CD14-positive monocyte (primary cell): ENCODE data around the gene PRDM11. TPM values are rescaled to one million over a fixed set of nuclear protein-coding genes. Genes with fewer than 3 reads are reported as not detected.

Experiments
- DNase-seq, 3 donors: peaks; one replicate each; pipeline ENCODE4 v3.0.0-alpha.2; 2011 to 2022
- H2AFZ ChIP-seq: 2 replicates; pipeline ENCODE4 v1.6.0; 2012; ENCODE audit warnings: mild to moderate bottlenecking, low read depth, low read length, inconsistent platforms; ENCODE audit not compliant: insufficient read depth, poor library complexity, severe bottlenecking
- H3K27ac ChIP-seq, 2 donors: 1 replicate in 1 of 2; 2 replicates in 1 of 2; pipeline ENCODE4 v1.5.1; 2012 to 2013; ENCODE audit warnings: low read length in 2 of 2, control low read depth in 1 of 2, inconsistent platforms in 1 of 2, low read depth in 1 of 2, mild to moderate bottlenecking in 1 of 2
- H3K27me3 ChIP-seq, 2 donors: one replicate each; pipeline versions ENCODE4 v1.6.0 to v1.6.1; 2011 to 2013; ENCODE audit warnings: low read length in 2 of 2; ENCODE audit not compliant: control insufficient read depth in 2 of 2, insufficient read depth in 2 of 2
- H3K36me3 ChIP-seq, 2 donors: replicated peaks in 1 of 2; 1 replicate in 1 of 2; 2 replicates in 1 of 2; pipeline versions ENCODE4 v1.5.1 to v1.6.1; 2012 to 2013; ENCODE audit warnings: low read length in 2 of 2, control low read depth in 1 of 2, inconsistent platforms in 1 of 2, mild to moderate bottlenecking in 1 of 2; ENCODE audit not compliant: insufficient read depth in 2 of 2, control insufficient read depth in 1 of 2
- H3K4me1 ChIP-seq, 2 donors: 1 replicate in 1 of 2; 2 replicates in 1 of 2; pipeline versions ENCODE4 v1.5.1 to v1.6.1; 2012 to 2013; ENCODE audit warnings: low read length in 2 of 2, control low read depth in 1 of 2, inconsistent platforms in 1 of 2, mild to moderate bottlenecking in 1 of 2, moderate library complexity in 1 of 2; ENCODE audit not compliant: insufficient read depth in 2 of 2, control insufficient read depth in 1 of 2
- H3K4me2 ChIP-seq: replicated peaks from 2 replicates; pipeline ENCODE3; 2012; ENCODE audit warnings: low read length, moderate library complexity, mild to moderate bottlenecking; ENCODE audit not compliant: poor library complexity, severe bottlenecking; ENCODE audit errors: extremely low read depth
- H3K4me3 ChIP-seq, 3 experiments: fragments of 200-600 bp in 1 of 3; sonication (generic) in 1 of 3; replicated peaks in 1 of 3; 1 replicate in 2 of 3; 2 replicates in 1 of 3; pipeline ENCODE4 v1.5.1; 2011 to 2013; ENCODE audit warnings: low read length in 3 of 3, mild to moderate bottlenecking in 3 of 3, control low read depth in 2 of 3, low read depth in 2 of 3, inconsistent platforms in 1 of 3, moderate library complexity in 1 of 3
- H3K79me2 ChIP-seq: 2 replicates; pipeline ENCODE4 v1.6.0; 2012; ENCODE audit warnings: mild to moderate bottlenecking, control low read depth, inconsistent platforms, low read length, moderate library complexity; ENCODE audit not compliant: insufficient read depth
- H3K9ac ChIP-seq: 2 replicates; pipeline ENCODE4 v1.6.0; 2017; ENCODE audit warnings: low read length, mild to moderate bottlenecking; ENCODE audit not compliant: insufficient read depth, poor library complexity, severe bottlenecking
- H3K9me3 ChIP-seq, 2 donors: replicated peaks in 1 of 2; 1 replicate in 1 of 2; 2 replicates in 1 of 2; pipeline versions ENCODE4 v1.5.1 to v1.6.1; 2012 to 2013; ENCODE audit warnings: low read length in 2 of 2, control low read depth in 1 of 2; ENCODE audit not compliant: control insufficient read depth in 1 of 2, insufficient read depth in 1 of 2
- H4K20me1 ChIP-seq: 2 replicates; pipeline ENCODE4 v1.6.0; 2012; ENCODE audit warnings: mild to moderate bottlenecking, low read length, control low read depth, moderate library complexity; ENCODE audit not compliant: insufficient read depth
- H3K27ac Mint-ChIP-seq, 7 donors: one replicate each; pipeline ENCODE4 v1.8.0; 2020; ENCODE audit warnings: mild to moderate bottlenecking in 7 of 7, mixed read lengths in 7 of 7, moderate library complexity in 6 of 7, inconsistent platforms in 2 of 7
- H3K27me3 Mint-ChIP-seq, 3 donors: one replicate each; pipeline ENCODE4 v1.8.0; 2021 to 2022; ENCODE audit warnings: low read depth in 3 of 3, mild to moderate bottlenecking in 3 of 3, mixed read lengths in 3 of 3, moderate library complexity in 3 of 3, inconsistent platforms in 1 of 3
- H3K36me3 Mint-ChIP-seq, 2 donors: one replicate each; pipeline ENCODE4 v1.8.0; 2020; ENCODE audit warnings: mixed read lengths in 2 of 2, inconsistent platforms in 1 of 2, mild to moderate bottlenecking in 1 of 2
- H3K4me1 Mint-ChIP-seq: one replicate; pipeline ENCODE4 v1.8.0; 2020; ENCODE audit warnings: mild to moderate bottlenecking, mixed read lengths
- H3K4me3 Mint-ChIP-seq, 2 donors: one replicate each; pipeline ENCODE4 v1.8.0; 2020; ENCODE audit warnings: mild to moderate bottlenecking in 2 of 2, mixed read lengths in 2 of 2, moderate library complexity in 1 of 2
- H3K9me3 Mint-ChIP-seq, 7 donors: one replicate each; pipeline ENCODE4 v1.8.0; 2020 to 2022; ENCODE audit warnings: mixed read lengths in 7 of 7, mild to moderate bottlenecking in 6 of 7, moderate library complexity in 6 of 7, inconsistent platforms in 2 of 7
- WGBS: methylation state at CpG from one replicate; pipeline ENCODE4 v1.1.5; 2013; ENCODE audit warnings: missing lambda C conversion rate; ENCODE audit not compliant: insufficient coverage; 5-methylcytosine and 5-hydroxymethylcytosine counted together
- intact Hi-C, 2 donors: fragments of 100-400 bp; cut with micrococcal nuclease; formaldehyde crosslinking; loops; one replicate each; pipeline versions ENCODE4 v1.15.0 to v1.15.1; 2023
- polyA plus RNA-seq, 3 donors: library from polyadenylated mRNA; depleted of rRNA in 1 of 3; unstranded in 2 of 3; stranded (reverse) in 1 of 3; fragments of 300-500 nt in 2 of 3; fragments of >200 nt in 1 of 3; fragmentation: Illumina TruSeq in 2 of 3; gene quantifications; 1 replicate in 2 of 3; 2 replicates in 1 of 3; pipeline ENCODE4 v1.2.3, GENCODE V29; 2012 to 2021
- TF ChIP-seq, protein P1 (sequence below): fragments of 200-600 bp; IDR thresholded peaks from one replicate; pipeline ENCODE4 v1.8.0; 2022; ENCODE audit warnings: antibody characterized with exemption, mild to moderate bottlenecking

Gene PRDM11
- polyA plus RNA-seq, 3 donors, result 0.48 to 1.8 TPM; not detected in 1

DNA sequence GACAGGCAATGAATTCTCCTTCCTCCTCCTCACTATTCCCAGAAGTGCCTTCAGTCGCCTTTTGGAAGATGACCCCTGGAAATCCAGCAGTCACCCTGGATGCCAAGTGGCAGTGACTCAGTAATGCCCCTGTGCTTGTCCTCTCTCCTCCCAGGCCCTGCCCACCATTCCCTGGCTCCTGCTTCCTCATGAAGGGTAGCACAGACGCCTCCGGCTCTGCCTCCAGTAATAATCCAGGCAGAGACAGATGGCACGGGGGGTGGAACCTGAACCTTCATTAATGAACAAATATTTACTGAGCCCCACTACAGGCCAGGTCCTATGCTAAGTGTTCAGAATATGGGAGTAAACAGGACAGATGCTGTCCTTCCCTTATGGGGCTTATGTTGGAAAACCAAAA is 116.5 kb downstream of the PRDM11 start:
- Histone ChIP-seq H3K4me1 (no peaks in the 10 kb centered on the region), H3K4me2 (no peak overlapping the region), H2AFZ (no peak overlapping the region), H3K27me3 (peaks cover 0 to 6% of the 10 kb centered on the region in 2 donors), H3K4me3 (no peak overlapping the region), H3K9ac (no peak overlapping the region), H3K36me3 (no peaks in the 10 kb centered on the region), H3K9me3 (no peaks in the 10 kb centered on the region), H4K20me1 (no peaks in the 10 kb centered on the region), H3K79me2 (no peaks in the 10 kb centered on the region), H3K27ac (no peak overlapping the region)
- Mint-ChIP-seq H3K27ac (no peak overlapping the region), H3K27me3 (peaks cover 8 to 13% (median 10%) of the 10 kb centered on the region in 3 donors), H3K4me3 (no peak overlapping the region), H3K4me1 (no peaks in the 10 kb centered on the region), H3K36me3 (no peaks in the 10 kb centered on the region), H3K9me3 (peaks cover 0 to 4% (median 0%) of the 10 kb centered on the region in 7 donors)
- no peak for DNase-seq
- TF ChIP-seq, protein P1, sequence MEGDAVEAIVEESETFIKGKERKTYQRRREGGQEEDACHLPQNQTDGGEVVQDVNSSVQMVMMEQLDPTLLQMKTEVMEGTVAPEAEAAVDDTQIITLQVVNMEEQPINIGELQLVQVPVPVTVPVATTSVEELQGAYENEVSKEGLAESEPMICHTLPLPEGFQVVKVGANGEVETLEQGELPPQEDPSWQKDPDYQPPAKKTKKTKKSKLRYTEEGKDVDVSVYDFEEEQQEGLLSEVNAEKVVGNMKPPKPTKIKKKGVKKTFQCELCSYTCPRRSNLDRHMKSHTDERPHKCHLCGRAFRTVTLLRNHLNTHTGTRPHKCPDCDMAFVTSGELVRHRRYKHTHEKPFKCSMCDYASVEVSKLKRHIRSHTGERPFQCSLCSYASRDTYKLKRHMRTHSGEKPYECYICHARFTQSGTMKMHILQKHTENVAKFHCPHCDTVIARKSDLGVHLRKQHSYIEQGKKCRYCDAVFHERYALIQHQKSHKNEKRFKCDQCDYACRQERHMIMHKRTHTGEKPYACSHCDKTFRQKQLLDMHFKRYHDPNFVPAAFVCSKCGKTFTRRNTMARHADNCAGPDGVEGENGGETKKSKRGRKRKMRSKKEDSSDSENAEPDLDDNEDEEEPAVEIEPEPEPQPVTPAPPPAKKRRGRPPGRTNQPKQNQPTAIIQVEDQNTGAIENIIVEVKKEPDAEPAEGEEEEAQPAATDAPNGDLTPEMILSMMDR, result no peak
- 100% methylated on average over 1 of the region's 4 CpGs for WGBS
- intact Hi-C loops, result no loop called here

DNA sequence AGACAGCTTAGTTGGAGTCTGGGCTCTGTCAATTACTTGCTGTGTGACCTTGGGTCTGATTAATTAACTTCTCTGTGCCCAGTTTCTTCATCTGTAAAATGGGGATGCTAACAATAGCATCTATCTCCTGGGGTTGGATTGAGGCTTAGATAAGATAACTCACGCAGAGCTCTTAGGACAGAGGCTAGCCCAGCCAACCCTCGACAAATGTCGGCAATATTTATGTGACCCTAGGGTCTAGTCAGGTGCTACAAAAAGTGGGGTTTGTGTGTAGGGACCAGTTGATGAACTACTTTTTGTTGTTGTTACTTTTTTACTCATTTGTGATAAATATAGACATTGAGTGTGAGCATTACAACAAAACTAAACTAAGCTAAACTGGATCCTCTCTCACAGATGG is 117.3 kb downstream of the PRDM11 start:
- H3K4me1 Mint-ChIP-seq, result no peaks in the 10 kb centered on the region
- Histone ChIP-seq H4K20me1 (no peaks in the 10 kb centered on the region), H3K79me2 (no peaks in the 10 kb centered on the region), H3K9ac (no peak overlapping the region), H3K4me3 (no peak overlapping the region), H3K36me3 (no peaks in the 10 kb centered on the region), H3K27me3 (peaks cover 0 to 6% of the 10 kb centered on the region in 2 donors), H3K27ac (no peak overlapping the region), H3K4me2 (no peak overlapping the region), H3K9me3 (no peaks in the 10 kb centered on the region), H3K4me1 (no peaks in the 10 kb centered on the region), H2AFZ (no peak overlapping the region)
- DNase-seq, result no peak
- H3K27me3 Mint-ChIP-seq, result peaks cover 9 to 13% (median 9%) of the 10 kb centered on the region in 3 donors
- no peak overlapping the region for H3K4me3 Mint-ChIP-seq
- TF ChIP-seq, protein P1, result no peak
- 86% methylated on average over 3 of the region's 3 CpGs for WGBS
- intact Hi-C loops, result no loop called here
- H3K9me3 Mint-ChIP-seq, result peaks cover 0 to 4% (median 0%) of the 10 kb centered on the region in 7 donors
- no peaks in the 10 kb centered on the region for H3K36me3 Mint-ChIP-seq
- H3K27ac Mint-ChIP-seq, result peak overlapping the region in 1 of 7 donors; percentile 7
